ENCODE results near the gene GREB1.

The GREB1 gene, protein sequence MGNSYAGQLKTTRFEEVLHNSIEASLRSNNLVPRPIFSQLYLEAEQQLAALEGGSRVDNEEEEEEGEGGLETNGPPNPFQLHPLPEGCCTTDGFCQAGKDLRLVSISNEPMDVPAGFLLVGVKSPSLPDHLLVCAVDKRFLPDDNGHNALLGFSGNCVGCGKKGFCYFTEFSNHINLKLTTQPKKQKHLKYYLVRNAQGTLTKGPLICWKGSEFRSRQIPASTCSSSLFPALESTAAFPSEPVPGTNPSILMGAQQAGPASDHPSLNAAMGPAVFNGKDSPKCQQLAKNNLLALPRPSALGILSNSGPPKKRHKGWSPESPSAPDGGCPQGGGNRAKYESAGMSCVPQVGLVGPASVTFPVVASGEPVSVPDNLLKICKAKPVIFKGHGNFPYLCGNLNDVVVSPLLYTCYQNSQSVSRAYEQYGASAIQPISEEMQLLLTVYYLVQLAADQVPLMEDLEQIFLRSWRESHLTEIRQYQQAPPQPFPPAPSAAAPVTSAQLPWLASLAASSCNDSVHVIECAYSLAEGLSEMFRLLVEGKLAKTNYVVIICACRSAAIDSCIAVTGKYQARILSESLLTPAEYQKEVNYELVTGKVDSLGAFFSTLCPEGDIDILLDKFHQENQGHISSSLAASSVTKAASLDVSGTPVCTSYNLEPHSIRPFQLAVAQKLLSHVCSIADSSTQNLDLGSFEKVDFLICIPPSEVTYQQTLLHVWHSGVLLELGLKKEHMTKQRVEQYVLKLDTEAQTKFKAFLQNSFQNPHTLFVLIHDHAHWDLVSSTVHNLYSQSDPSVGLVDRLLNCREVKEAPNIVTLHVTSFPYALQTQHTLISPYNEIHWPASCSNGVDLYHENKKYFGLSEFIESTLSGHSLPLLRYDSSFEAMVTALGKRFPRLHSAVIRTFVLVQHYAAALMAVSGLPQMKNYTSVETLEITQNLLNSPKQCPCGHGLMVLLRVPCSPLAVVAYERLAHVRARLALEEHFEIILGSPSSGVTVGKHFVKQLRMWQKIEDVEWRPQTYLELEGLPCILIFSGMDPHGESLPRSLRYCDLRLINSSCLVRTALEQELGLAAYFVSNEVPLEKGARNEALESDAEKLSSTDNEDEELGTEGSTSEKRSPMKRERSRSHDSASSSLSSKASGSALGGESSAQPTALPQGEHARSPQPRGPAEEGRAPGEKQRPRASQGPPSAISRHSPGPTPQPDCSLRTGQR (N-terminal part only)

DNA sequence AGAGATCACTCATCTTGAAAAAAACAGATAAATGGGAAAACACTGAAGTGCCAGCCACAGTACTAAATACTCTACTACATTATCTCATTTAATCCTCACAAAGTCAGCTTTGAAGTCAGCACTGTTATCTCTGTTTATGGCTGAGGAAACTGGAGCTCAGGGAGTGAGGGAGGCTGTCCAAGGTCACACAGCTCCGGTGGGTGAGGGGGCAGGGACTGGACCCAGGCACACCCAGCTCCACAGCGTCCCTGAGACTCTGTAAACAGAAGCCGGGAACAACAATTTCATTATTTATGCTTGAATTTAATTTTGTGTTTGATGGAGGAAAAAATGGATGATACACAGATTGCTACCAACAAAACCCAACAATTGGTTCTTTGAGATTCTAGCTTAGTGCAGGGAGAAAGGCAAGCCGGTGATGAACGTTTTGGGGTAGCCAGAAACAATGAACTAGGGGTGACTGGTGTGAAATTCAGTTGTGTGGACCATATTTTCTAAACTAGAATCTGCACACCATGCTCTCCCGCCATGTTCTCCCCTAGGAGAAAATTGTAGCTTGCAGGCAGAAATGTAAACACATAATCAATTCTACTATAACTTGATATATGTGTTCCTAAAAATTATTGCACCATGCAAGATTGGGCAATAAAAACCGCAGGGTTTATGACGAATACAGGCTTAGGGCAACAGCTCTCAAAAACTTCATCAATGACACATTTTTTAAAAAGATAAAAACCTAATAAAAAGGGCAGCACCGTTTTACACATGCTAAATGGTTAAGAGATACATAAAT, at the start of gene GREB1:
Gene GREB1, plus strand, starts transcription at position 768 of the 793 bp plus-strand sequence. CDS start 22,570 bp downstream, outside the sequence.
- no peak for TF ChIP-seq CTCF (IDR thresholded peaks at IDR 0.05; ENCODE audit: extremely low read depth, insufficient read depth, missing control alignments)
- in situ Hi-C loops (cut with MboI; ENCODE audit: low pct_unique_long_range_greater_than_20kb, low sequenced_read_pairs, unreplicated experiment), result no loop called here
- DNase-seq (ENCODE audit: low spot score), result no peak

DNA sequence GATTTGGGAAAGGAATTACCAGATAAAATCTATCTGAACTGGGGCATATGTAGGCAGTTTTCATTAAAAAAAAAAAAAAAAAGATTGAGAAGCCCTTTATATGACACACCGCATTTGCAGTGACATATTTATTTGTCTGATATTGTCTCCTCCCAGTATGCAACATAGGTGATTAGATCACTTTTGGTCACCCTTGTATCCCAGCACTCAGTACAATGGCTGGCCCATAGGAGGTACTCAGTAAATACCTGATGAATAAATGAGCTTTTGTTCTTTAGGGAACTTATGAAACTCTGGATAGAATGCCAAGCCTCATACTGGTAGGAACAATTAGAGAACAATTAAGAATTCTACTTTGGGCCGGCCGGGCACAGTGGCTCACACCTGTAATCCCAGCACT, 45.0 kb upstream of the GREB1 start:
- in situ Hi-C loops (cut with MboI; ENCODE audit: low pct_unique_long_range_greater_than_20kb, low sequenced_read_pairs, unreplicated experiment), result loop anchor here (25.0 kb wide), 1 partner anchor 1523 kb away; no protein-coding TSS in a partner anchor

DNA sequence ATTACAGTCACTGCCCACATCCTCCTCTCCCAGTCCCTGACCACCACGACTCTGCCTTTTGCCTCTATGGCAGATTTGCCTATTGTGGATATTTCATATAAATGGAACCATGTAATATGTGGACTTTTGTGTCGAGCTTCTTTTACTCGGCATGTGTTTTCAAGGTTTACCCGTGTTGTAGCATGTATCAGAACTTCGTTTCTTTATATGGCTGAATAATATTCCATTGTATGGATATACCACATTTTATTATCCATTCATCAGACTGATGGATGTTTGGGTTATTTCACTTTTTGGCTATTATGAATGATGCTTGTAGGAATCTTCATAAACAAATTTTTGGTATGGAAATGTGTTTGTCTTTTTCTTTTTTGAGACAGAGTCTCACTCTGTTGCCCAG, 43.7 kb upstream of the GREB1 start:
- in situ Hi-C loops (cut with MboI; ENCODE audit: low pct_unique_long_range_greater_than_20kb, low sequenced_read_pairs, unreplicated experiment), result loop anchor here (25.0 kb wide), 1 partner anchor 1522 kb away; no protein-coding TSS in a partner anchor
- no peak for DNase-seq (ENCODE audit: low spot score)
- no peak for TF ChIP-seq CTCF (IDR thresholded peaks at IDR 0.05; ENCODE audit: extremely low read depth, insufficient read depth, missing control alignments)

More for the DNA sequence above, 45.0 kb upstream of the GREB1 start:
- no peak for TF ChIP-seq CTCF (IDR thresholded peaks at IDR 0.05; ENCODE audit: extremely low read depth, insufficient read depth, missing control alignments)
- no peak for DNase-seq (ENCODE audit: low spot score)

DNA sequence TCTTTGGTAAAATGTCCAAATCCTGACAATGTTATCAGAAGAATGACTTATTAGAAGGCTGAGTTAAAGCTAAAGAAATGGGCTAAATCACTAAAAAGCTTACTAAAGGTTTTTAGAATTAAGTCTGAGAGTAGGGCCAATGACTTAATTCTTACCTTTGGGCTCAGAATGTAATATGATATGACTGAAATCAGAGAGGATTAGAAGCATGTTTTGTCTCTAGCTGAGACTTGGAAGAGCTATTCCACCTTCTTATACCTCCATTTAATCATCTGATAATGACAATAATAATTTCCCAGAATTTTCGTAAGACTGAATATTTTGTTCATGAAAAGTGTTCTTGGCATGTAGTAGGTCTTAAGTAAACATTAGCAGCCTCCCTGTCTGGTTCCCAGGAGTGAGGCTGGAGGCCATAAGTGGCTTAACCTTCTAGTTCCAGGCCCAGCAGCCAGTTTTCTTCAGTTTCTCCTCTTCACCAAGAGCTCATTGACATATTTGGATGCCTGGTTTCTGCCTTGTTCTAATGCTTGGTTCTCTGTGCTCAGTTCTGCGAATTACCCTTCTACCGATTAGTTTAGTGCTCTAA, 42.4 kb upstream of the GREB1 start:
- TF ChIP-seq CTCF (IDR thresholded peaks at IDR 0.05; ENCODE audit: extremely low read depth, insufficient read depth, missing control alignments), result no peak
- in situ Hi-C loops (cut with MboI; ENCODE audit: low pct_unique_long_range_greater_than_20kb, low sequenced_read_pairs, unreplicated experiment), result loop anchor here (25.0 kb wide), 1 partner anchor 1521 kb away; no protein-coding TSS in a partner anchor
- no peak for DNase-seq (ENCODE audit: low spot score)

DNA sequence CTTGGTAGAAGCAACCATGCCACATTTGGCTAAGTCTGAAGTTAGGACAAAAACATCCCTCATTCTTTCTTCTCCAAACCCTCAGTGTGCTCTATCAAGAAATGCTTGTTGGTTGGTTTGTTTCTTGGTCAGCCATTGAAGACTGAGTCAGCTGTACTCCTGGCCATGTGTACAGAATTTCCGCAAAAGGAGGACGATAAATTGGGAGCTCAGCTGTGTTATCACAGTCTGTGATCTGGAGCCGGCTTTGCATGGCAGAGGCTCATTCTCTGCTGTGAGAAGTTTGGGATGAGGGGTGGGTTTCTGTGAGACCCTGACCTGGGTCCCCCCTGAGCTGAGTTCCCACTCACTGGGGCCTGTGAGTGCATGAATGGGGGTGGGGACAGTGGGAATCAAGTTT, 41.6 kb upstream of the GREB1 start:
- no peak for TF ChIP-seq CTCF (IDR thresholded peaks at IDR 0.05; ENCODE audit: extremely low read depth, insufficient read depth, missing control alignments)
- no peak for DNase-seq (ENCODE audit: low spot score)
- in situ Hi-C loops (cut with MboI; ENCODE audit: low pct_unique_long_range_greater_than_20kb, low sequenced_read_pairs, unreplicated experiment), result loop anchor here (25.0 kb wide), 1 partner anchor 1520 kb away; no protein-coding TSS in a partner anchor
